C4-2B (cell line): ENCODE results near the gene FAM72B.
"Not testable (repeated sequence)": the region's sequence is repeated elsewhere in the genome, so short reads cannot be mapped to it uniquely, and the experiment has no call there.

ENCODE experiments used
- ZFX ChIP-seq: fragments of 450-650 bp; IDR thresholded peaks from 2 replicates; pipeline ENCODE4 v1.6.1; 2017
- TF ChIP-seq, protein P1 (sequence below): fragments of 450-650 bp; conservative IDR thresholded peaks from 2 replicates; pipeline ENCODE4 v1.5.1; 2017; ENCODE audit warnings: mild to moderate bottlenecking

DNA sequence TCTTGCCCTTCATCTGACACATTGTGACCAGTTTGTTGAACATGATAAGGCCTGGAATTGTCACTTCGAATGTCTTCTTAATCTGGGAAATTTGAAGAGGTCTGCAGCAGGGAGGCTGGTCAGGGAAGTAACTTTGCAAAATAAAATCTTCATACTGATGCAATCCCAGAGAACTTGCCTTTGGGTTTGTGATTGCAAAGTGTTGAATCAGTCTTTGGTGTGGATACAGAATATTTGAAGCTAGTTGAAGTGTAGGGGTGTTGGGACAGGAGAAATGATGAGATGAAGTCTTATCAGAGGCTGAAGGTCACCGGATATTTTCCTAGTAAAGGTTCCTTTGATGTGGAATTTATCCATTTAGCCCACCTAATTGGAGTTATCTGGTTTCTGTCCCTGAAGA, 42.8 kb upstream of the FAM72B start:
- TF ChIP-seq, protein P1, sequence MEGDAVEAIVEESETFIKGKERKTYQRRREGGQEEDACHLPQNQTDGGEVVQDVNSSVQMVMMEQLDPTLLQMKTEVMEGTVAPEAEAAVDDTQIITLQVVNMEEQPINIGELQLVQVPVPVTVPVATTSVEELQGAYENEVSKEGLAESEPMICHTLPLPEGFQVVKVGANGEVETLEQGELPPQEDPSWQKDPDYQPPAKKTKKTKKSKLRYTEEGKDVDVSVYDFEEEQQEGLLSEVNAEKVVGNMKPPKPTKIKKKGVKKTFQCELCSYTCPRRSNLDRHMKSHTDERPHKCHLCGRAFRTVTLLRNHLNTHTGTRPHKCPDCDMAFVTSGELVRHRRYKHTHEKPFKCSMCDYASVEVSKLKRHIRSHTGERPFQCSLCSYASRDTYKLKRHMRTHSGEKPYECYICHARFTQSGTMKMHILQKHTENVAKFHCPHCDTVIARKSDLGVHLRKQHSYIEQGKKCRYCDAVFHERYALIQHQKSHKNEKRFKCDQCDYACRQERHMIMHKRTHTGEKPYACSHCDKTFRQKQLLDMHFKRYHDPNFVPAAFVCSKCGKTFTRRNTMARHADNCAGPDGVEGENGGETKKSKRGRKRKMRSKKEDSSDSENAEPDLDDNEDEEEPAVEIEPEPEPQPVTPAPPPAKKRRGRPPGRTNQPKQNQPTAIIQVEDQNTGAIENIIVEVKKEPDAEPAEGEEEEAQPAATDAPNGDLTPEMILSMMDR, result not testable (repeated sequence)
- not testable (repeated sequence) for TF ChIP-seq ZFX
